GM23338 (cell line): ENCODE measurements around the gene LMX1B. TPM values are rescaled to one million over a fixed set of nuclear protein-coding genes. Genes with fewer than 3 reads are reported as not detected.

ENCODE experiments used
- ATAC-seq: fragments of 200-7000 bp; cut with Tn5 transposase; 3 replicates; pipeline ENCODE4 v1.9.1; 2020
- DNase-seq: peaks from one replicate; pipeline ENCODE4 v3.0.0-alpha.2; 2015; ENCODE audit warnings: low spot score
- H2AFZ ChIP-seq: fragments of 200-600 bp; sonication (generic); 2 replicates; pipeline ENCODE4 v1.8.0; 2016; ENCODE audit warnings: antibody characterized with exemption, mild to moderate bottlenecking, moderate library complexity
- H3F3A ChIP-seq: fragments of 200-600 bp; sonication (generic); replicated peaks from 2 replicates; pipeline ENCODE4 v1.8.0; 2017; ENCODE audit warnings: antibody characterized with exemption, mixed run types, low read depth
- H3K27ac ChIP-seq: fragments of 200-600 bp; sonication (generic); 2 replicates; pipeline ENCODE4 v1.6.1; 2016; ENCODE audit warnings: low read depth
- H3K27me3 ChIP-seq: fragments of 200-600 bp; sonication (generic); 2 replicates; pipeline ENCODE4 v1.8.0; 2016; ENCODE audit warnings: mild to moderate bottlenecking, mixed run types, moderate library complexity; ENCODE audit not compliant: insufficient read depth
- H3K36me3 ChIP-seq: fragments of 200-600 bp; sonication (generic); 2 replicates; pipeline ENCODE4 v1.8.0; 2016; ENCODE audit warnings: mild to moderate bottlenecking; ENCODE audit not compliant: insufficient read depth
- H3K4me1 ChIP-seq: fragments of 200-600 bp; sonication (generic); 2 replicates; pipeline ENCODE4 v1.8.0; 2016; ENCODE audit warnings: mild to moderate bottlenecking, moderate library complexity; ENCODE audit not compliant: insufficient read depth
- H3K4me2 ChIP-seq: fragments of 200-600 bp; sonication (generic); 2 replicates; pipeline ENCODE4 v1.7.1; 2017; ENCODE audit warnings: mixed run types
- H3K4me3 ChIP-seq: fragments of 200-600 bp; sonication (generic); 2 replicates; pipeline ENCODE4 v1.6.1; 2016; ENCODE audit warnings: mixed run types
- H3K79me2 ChIP-seq: fragments of 200-600 bp; sonication (generic); replicated peaks from 2 replicates; pipeline ENCODE4 v1.8.0; 2017; ENCODE audit warnings: mild to moderate bottlenecking; ENCODE audit not compliant: insufficient read depth
- H3K9me2 ChIP-seq: fragments of 200-600 bp; sonication (generic); 2 replicates; pipeline ENCODE4 v1.8.0; 2017; ENCODE audit not compliant: insufficient read depth
- H4K20me1 ChIP-seq: fragments of 200-600 bp; sonication (generic); replicated peaks from 2 replicates; pipeline ENCODE4 v1.8.0; 2017; ENCODE audit warnings: mild to moderate bottlenecking; ENCODE audit not compliant: insufficient read depth
- H3K27ac Mint-ChIP-seq: 2 replicates; pipeline ENCODE4 v1.8.0; 2020; ENCODE audit warnings: inconsistent platforms, mild to moderate bottlenecking, moderate library complexity, mixed read lengths
- H3K27me3 Mint-ChIP-seq: 3 replicates; pipeline ENCODE4 v1.8.0; 2022; ENCODE audit warnings: low read depth, mild to moderate bottlenecking, moderate library complexity, mixed read lengths, inconsistent platforms; ENCODE audit not compliant: insufficient read depth, poor library complexity
- H3K36me3 Mint-ChIP-seq: 3 replicates; pipeline ENCODE4 v1.8.0; 2021; ENCODE audit warnings: low read depth, mild to moderate bottlenecking, inconsistent platforms, moderate library complexity, mixed read lengths
- H3K4me1 Mint-ChIP-seq: 3 replicates; pipeline ENCODE4 v1.8.0; 2020; ENCODE audit warnings: mild to moderate bottlenecking, inconsistent platforms, mixed read lengths
- H3K4me3 Mint-ChIP-seq: 3 replicates; pipeline ENCODE4 v1.8.0; 2021; ENCODE audit warnings: moderate library complexity, mild to moderate bottlenecking, inconsistent platforms, mixed read lengths
- H3K9me3 Mint-ChIP-seq: 3 replicates; pipeline ENCODE4 v1.8.0; 2020; ENCODE audit warnings: moderate library complexity, mild to moderate bottlenecking, inconsistent platforms, mixed read lengths
- CREB1 ChIP-seq: fragments of 250-450 bp; sonication (Bioruptor Pico); IDR thresholded peaks from 2 replicates; pipeline ENCODE4 v1.5.0; 2020; ENCODE audit warnings: low read depth, mild to moderate bottlenecking, moderate library complexity
- EZH2 ChIP-seq: fragments of 200-600 bp; sonication (generic); IDR thresholded peaks from one replicate; pipeline ENCODE4 v1.8.0; 2017; ENCODE audit warnings: antibody characterized with exemption, mild to moderate bottlenecking, low read depth; ENCODE audit not compliant: unreplicated experiment
- EZH2phosphoT487 ChIP-seq: fragments of 200-600 bp; sonication (generic); IDR thresholded peaks from one replicate; pipeline ENCODE4 v1.8.1; 2018; ENCODE audit warnings: antibody characterized with exemption; ENCODE audit not compliant: unreplicated experiment
- JUNB ChIP-seq: IDR thresholded peaks from one replicate; pipeline ENCODE4 v1.6.1; 2016; ENCODE audit warnings: antibody characterized with exemption; ENCODE audit not compliant: unreplicated experiment
- NANOG ChIP-seq: IDR thresholded peaks from 2 replicates; pipeline ENCODE4 v1.6.1; 2016; ENCODE audit warnings: antibody characterized with exemption, borderline replicate concordance
- POLR2AphosphoS5 ChIP-seq: IDR thresholded peaks from 2 replicates; pipeline ENCODE4 v1.6.1; 2016; ENCODE audit warnings: antibody characterized with exemption, low read depth
- REST ChIP-seq: IDR thresholded peaks from one replicate; pipeline ENCODE4 v1.6.1; 2018; ENCODE audit warnings: antibody characterized with exemption; ENCODE audit not compliant: unreplicated experiment
- STAT1 ChIP-seq: IDR thresholded peaks from one replicate; pipeline ENCODE4 v1.6.1; 2016; ENCODE audit warnings: antibody characterized with exemption; ENCODE audit not compliant: unreplicated experiment
- ZNF114 ChIP-seq: fragments of 250-450 bp; sonication (Bioruptor Pico); IDR thresholded peaks from 2 replicates; pipeline ENCODE4 v1.5.0; 2020; ENCODE audit warnings: mild to moderate bottlenecking, moderate library complexity
- ZNF331 ChIP-seq: fragments of 250-450 bp; sonication (Bioruptor Pico); IDR thresholded peaks from 2 replicates; pipeline ENCODE4 v1.5.0; 2020; ENCODE audit warnings: low read depth, mild to moderate bottlenecking, moderate library complexity
- polyA plus RNA-seq: library from polyadenylated mRNA; unstranded; fragments of >200 nt; fragmentation: Nextera tagmentation; extraction: Ambion mirVana; gene quantifications from 2 replicates; pipeline ENCODE4 v1.2.1, GENCODE V29; 2016
- total RNA-seq: library from RNA; depleted of rRNA; stranded (reverse); fragments of >200 nt; shearing (Covaris generic); gene quantifications from 2 replicates; pipeline ENCODE4 v1.2.3, GENCODE V29; 2014
- TF ChIP-seq, protein P1 (sequence below): IDR thresholded peaks from 2 replicates; pipeline ENCODE4 v1.6.1; 2016; ENCODE audit warnings: antibody characterized with exemption
- TF ChIP-seq, protein P2 (sequence below), 2 experiments: fragments of 200-600 bp in 1 of 2; sonication (generic) in 1 of 2; conservative IDR thresholded peaks; 2 replicates each; pipeline versions ENCODE4 v1.5.1 to v1.6.1; 2016 to 2017; ENCODE audit warnings: antibody characterized with exemption in 2 of 2, low read depth in 2 of 2, mild to moderate bottlenecking in 2 of 2, moderate library complexity in 1 of 2

Gene LMX1B
- total and polyA plus RNA-seq, 2 experiments from 2014 or later, result 0.08 to 0.21 TPM

DNA sequence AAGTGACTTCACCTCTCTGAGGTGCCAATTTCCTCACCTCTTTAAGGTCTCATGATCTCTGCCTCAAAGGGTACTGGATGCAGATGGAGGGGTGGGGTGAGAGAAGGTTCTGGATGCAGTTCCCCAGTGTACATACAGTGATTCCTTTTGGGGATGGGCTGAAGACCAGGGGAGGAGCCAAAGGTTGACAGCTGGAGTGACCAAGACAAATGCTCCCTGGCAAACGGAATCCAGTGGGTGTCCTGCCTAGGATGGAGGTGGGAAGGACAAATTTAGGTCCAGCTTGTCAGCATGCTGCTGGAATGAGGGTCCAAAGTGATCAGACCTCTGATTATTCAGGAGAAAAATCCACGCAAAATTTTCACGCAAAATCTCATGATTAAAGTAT, 7.3 kb upstream of the LMX1B start (continued):
- no peak for TF ChIP-seq REST
- TF ChIP-seq STAT1, result no peak

GRCh38 chr9:126607086-126607485, 6.6 kb upstream of the LMX1B start:
- H3K36me3 ChIP-seq, result no peaks in the 10 kb centered on the region
- Mint-ChIP-seq H3K27me3 (peaks cover 61% of the 10 kb centered on the region), H3K4me1 (peaks cover 20% of the 10 kb centered on the region), H3K4me3 (no peak overlapping the region), H3K27ac (no peak overlapping the region), H3K9me3 (peaks cover 3% of the 10 kb centered on the region; the same call in 1 of the 3 replicates), H3K36me3 (no peaks in the 10 kb centered on the region)
- H3K27me3 ChIP-seq, result peaks cover 58% of the 10 kb centered on the region
- H3K4me3 ChIP-seq, result no peak overlapping the region
- no peak for DNase-seq
- H3K9me2 ChIP-seq, result no peaks in the 10 kb centered on the region
- no peak overlapping the region for H2AFZ ChIP-seq
- no peak overlapping the region for H3K4me2 ChIP-seq
- peaks cover 11% of the 10 kb centered on the region; the same call in 1 of the 2 replicates for H3K4me1 ChIP-seq
- 0 out of 2 replicates have a peak, but pooled peaks cover 5% of the 10 kb centered on the region for H3F3A ChIP-seq
- peaks cover 2% of the 10 kb centered on the region; the same call in 1 of the 2 replicates for H4K20me1 ChIP-seq
- TF ChIP-seq EZH2phosphoT487 (no peak), CREB1 (CRISPR knock-in tag) (no peak), ZNF331 (CRISPR knock-in tag) (no peak), REST (no peak), POLR2AphosphoS5 (no peak), STAT1 (no peak), EZH2 (no peak), ZNF114 (CRISPR knock-in tag) (no peak), JUNB (no peak), NANOG (no peak)
- TF ChIP-seq, protein P1, sequence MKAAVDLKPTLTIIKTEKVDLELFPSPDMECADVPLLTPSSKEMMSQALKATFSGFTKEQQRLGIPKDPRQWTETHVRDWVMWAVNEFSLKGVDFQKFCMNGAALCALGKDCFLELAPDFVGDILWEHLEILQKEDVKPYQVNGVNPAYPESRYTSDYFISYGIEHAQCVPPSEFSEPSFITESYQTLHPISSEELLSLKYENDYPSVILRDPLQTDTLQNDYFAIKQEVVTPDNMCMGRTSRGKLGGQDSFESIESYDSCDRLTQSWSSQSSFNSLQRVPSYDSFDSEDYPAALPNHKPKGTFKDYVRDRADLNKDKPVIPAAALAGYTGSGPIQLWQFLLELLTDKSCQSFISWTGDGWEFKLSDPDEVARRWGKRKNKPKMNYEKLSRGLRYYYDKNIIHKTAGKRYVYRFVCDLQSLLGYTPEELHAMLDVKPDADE, result no peak
- TF ChIP-seq, protein P2, sequence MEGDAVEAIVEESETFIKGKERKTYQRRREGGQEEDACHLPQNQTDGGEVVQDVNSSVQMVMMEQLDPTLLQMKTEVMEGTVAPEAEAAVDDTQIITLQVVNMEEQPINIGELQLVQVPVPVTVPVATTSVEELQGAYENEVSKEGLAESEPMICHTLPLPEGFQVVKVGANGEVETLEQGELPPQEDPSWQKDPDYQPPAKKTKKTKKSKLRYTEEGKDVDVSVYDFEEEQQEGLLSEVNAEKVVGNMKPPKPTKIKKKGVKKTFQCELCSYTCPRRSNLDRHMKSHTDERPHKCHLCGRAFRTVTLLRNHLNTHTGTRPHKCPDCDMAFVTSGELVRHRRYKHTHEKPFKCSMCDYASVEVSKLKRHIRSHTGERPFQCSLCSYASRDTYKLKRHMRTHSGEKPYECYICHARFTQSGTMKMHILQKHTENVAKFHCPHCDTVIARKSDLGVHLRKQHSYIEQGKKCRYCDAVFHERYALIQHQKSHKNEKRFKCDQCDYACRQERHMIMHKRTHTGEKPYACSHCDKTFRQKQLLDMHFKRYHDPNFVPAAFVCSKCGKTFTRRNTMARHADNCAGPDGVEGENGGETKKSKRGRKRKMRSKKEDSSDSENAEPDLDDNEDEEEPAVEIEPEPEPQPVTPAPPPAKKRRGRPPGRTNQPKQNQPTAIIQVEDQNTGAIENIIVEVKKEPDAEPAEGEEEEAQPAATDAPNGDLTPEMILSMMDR (conservative IDR thresholded peaks at IDR 0.05; ENCODE audit: low read depth in 2 of 2), result no peak
- H3K27ac ChIP-seq, result no peak overlapping the region
- ATAC-seq, result no peak
- no peaks in the 10 kb centered on the region for H3K79me2 ChIP-seq
